Cardiac fibroblast (primary cell): ENCODE data around the gene CYREN.
A peak's percentile ranks its signal among the peaks of the same experiment; 100 is the strongest.

Experiments
- DNase-seq, 2 donors: peaks; one replicate each; pipeline versions ENCODE4 v3.0.0 to v3.0.0-alpha.2; 2010; ENCODE audit warnings: low read depth in 2 of 2
- H3K4me3 ChIP-seq, 2 donors: replicated peaks in 1 of 2; 1 replicate in 1 of 2; 2 replicates in 1 of 2; pipeline ENCODE4 v1.5.1; 2011; ENCODE audit warnings: low read depth in 2 of 2, low read length in 2 of 2, mild to moderate bottlenecking in 2 of 2, moderate library complexity in 1 of 2
- CTCF ChIP-seq: IDR thresholded peaks from one replicate; pipeline ENCODE4 v1.5.1; 2011; ENCODE audit warnings: low read depth, mild to moderate bottlenecking, low read length, inconsistent platforms

The CYREN gene

GRCh38 chr7:135205850-135206249 lies 35.3 kb upstream of the CYREN start:
- no peak for DNase-seq
- no peak for TF ChIP-seq CTCF
- no peak overlapping the region for H3K4me3 ChIP-seq

GRCh38 chr7:135204876-135205275 lies 34.4 kb upstream of the CYREN start:
- TF ChIP-seq CTCF: no peak
- H3K4me3 ChIP-seq: no peak overlapping the region

GRCh38 chr7:135204341-135204749 lies 33.8 kb upstream of the CYREN start:
- no peak overlapping the region for H3K4me3 ChIP-seq
- no peak for TF ChIP-seq CTCF
- peak; percentile 73 to 75 for DNase-seq

More at GRCh38 chr7:135204876-135205275, 34.4 kb upstream of the CYREN start:
- DNase-seq: no peak

GRCh38 chr7:135201350-135201749 lies 30.8 kb upstream of the CYREN start:
- no peak overlapping the region for H3K4me3 ChIP-seq
- no peak for DNase-seq
- TF ChIP-seq CTCF: no peak

GRCh38 chr7:135200821-135201331 lies 30.4 kb upstream of the CYREN start:
- no peak for TF ChIP-seq CTCF
- H3K4me3 ChIP-seq: no peak overlapping the region
- DNase-seq: no peak

GRCh38 chr7:135199439-135199838 lies 28.9 kb upstream of the CYREN start:
- H3K4me3 ChIP-seq: no peak overlapping the region
- TF ChIP-seq CTCF: no peak
- DNase-seq: no peak
